Psoas muscle (tissue), 8 donors: ENCODE data around the gene C10orf62. TPM values are rescaled to one million over a fixed set of nuclear protein-coding genes. Genes with fewer than 3 reads are reported as not detected.
"Not testable (repeated sequence)": the region's sequence is repeated elsewhere in the genome, so short reads cannot be mapped to it uniquely, and the experiment has no call there.

Experiments used
- ATAC-seq, 4 donors: fragments of 200-7000 bp; cut with Tn5 transposase; one replicate each; pipeline ENCODE4 v1.9.1; 2020; ENCODE audit warnings: moderate library complexity in 3 of 4, mild to moderate bottlenecking in 2 of 4
- DNase-seq, 2 donors: peaks; one replicate each; pipeline ENCODE4 v3.0.0-alpha.2; 2020
- H3K27ac ChIP-seq: fragments of 200-600 bp; one replicate; pipeline ENCODE4 v1.8.0; 2022
- H3K27me3 ChIP-seq, 3 donors: fragments of 200-600 bp in 1 of 3; one replicate each; pipeline versions ENCODE4 v1.6.1 to v1.8.0; 2013 to 2022; ENCODE audit warnings: low read length in 2 of 3, mild to moderate bottlenecking in 2 of 3, moderate library complexity in 1 of 3; ENCODE audit not compliant: insufficient read depth in 3 of 3
- H3K36me3 ChIP-seq, 2 donors: fragments of 200-600 bp in 1 of 2; one replicate each; pipeline versions ENCODE4 v1.6.1 to v1.8.0; 2013 to 2022; ENCODE audit warnings: low read depth in 1 of 2, mild to moderate bottlenecking in 1 of 2, moderate library complexity in 1 of 2; ENCODE audit not compliant: insufficient read depth in 1 of 2
- H3K4me1 ChIP-seq: fragments of 200-600 bp; one replicate; pipeline ENCODE4 v1.8.0; 2022
- H3K4me3 ChIP-seq: fragments of 200-600 bp; one replicate; pipeline ENCODE4 v1.8.0; 2022; ENCODE audit warnings: mild to moderate bottlenecking
- H3K9me3 ChIP-seq: fragments of 200-600 bp; one replicate; pipeline ENCODE4 v1.8.0; 2022
- WGBS, 3 donors: extraction: QIAGEN DNeasy Blood & Tissue Kit; methylation state at CpG; one replicate each; pipeline versions ENCODE4 v1.1.6 to v1.1.7; 2013; 5-methylcytosine and 5-hydroxymethylcytosine counted together
- intact Hi-C, 2 donors: fragments of 100-400 bp; cut with DNase I; formaldehyde crosslinking; loops; one replicate each; pipeline versions ENCODE4 v1.11.0 to v1.14.2; 2022
- polyA plus RNA-seq, 3 donors: library from polyadenylated mRNA; stranded (reverse); fragments of 200-250 nt; gene quantifications; one replicate each; pipeline ENCODE4 v1.2.3, GENCODE V29; 2013
- total RNA-seq, 4 donors: library from RNA; stranded (reverse); fragmentation: NEBNext Ultra II Directional in 2 of 4; extraction: Animal tissue kit (Norgen Biotek cat#: 25700) in 2 of 4; gene quantifications; one replicate each; pipeline versions ENCODE4 v1.2.1 to v1.2.4, GENCODE V29; 2021 to 2023
- TF ChIP-seq, protein P1 (sequence below): fragments of 200-600 bp; IDR thresholded peaks from one replicate; pipeline ENCODE4 v1.8.0; 2022; ENCODE audit warnings: antibody characterized with exemption
- donor health status: healthy with polysubstance abuse.
- donor health status: DM: no; HTN: no; CAD: no; lungs with moderate emphysema.
- donor health status: Bipolar disorder and iron deficiency.
- donor health status: healthy.
- donor health status: DM: yes; HTN: yes; CAD: no.
- donor health status: DM: no; HTN: no; CAD: no.
- donor health status: DM: no; HTN: no; CAD: no.
- donor health status: DM: yes; HTN: yes; CAD: no.

The C10orf62 gene
- total and polyA plus RNA-seq, 7 donors, result 0.12 to 1.1 (median 0.56) TPM; not detected in 2

GRCh38 chr10:97549587-97550322 lies 39.8 kb upstream of the C10orf62 start:
- TF ChIP-seq, protein P1, sequence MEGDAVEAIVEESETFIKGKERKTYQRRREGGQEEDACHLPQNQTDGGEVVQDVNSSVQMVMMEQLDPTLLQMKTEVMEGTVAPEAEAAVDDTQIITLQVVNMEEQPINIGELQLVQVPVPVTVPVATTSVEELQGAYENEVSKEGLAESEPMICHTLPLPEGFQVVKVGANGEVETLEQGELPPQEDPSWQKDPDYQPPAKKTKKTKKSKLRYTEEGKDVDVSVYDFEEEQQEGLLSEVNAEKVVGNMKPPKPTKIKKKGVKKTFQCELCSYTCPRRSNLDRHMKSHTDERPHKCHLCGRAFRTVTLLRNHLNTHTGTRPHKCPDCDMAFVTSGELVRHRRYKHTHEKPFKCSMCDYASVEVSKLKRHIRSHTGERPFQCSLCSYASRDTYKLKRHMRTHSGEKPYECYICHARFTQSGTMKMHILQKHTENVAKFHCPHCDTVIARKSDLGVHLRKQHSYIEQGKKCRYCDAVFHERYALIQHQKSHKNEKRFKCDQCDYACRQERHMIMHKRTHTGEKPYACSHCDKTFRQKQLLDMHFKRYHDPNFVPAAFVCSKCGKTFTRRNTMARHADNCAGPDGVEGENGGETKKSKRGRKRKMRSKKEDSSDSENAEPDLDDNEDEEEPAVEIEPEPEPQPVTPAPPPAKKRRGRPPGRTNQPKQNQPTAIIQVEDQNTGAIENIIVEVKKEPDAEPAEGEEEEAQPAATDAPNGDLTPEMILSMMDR, result no peak
- Histone ChIP-seq H3K4me1 (peaks cover 60% of the 10 kb centered on the region), H3K27ac (peak overlapping the region; percentile 84), H3K36me3 (no peaks in the 10 kb centered on the region), H3K4me3 (no peak overlapping the region), H3K9me3 (no peaks in the 10 kb centered on the region), H3K27me3 (no peaks in the 10 kb centered on the region)
- WGBS, 3 donors, result 20 to 32% (median 26%) methylated on average over 13 of the region's 13 CpGs
- intact Hi-C loops, result loop anchor here (5.0 kb wide), 2 partner anchors 47 to 82 kb away; no protein-coding TSS in a partner anchor
- peak; percentile 14 to 61 for DNase-seq
- peak; percentile 23 to 87 (median 63) for ATAC-seq

- ATAC-seq (no peak), DNase-seq (peak in 1 of 2 donors; percentile 4)
- Histone ChIP-seq H3K4me3 (no peak overlapping the region), H3K27me3 (no peaks in the 10 kb centered on the region), H3K27ac (peak overlapping the region; percentile 84), H3K36me3 (no peaks in the 10 kb centered on the region), H3K4me1 (peaks cover 60% of the 10 kb centered on the region), H3K9me3 (no peaks in the 10 kb centered on the region)
- WGBS, 3 donors, result 61 to 74% (median 70%) methylated on average over 10 of the region's 10 CpGs
- intact Hi-C loops, result loop anchor here (5.0 kb wide), 2 partner anchors 48 to 83 kb away; no protein-coding TSS in a partner anchor
- TF ChIP-seq, protein P1, result no peak
These were observed 39.0 kb upstream of the C10orf62 start for GRCh38 chr10:97550336-97551149.

- Histone ChIP-seq H3K4me3 (no peak overlapping the region), H3K27me3 (no peaks in the 10 kb centered on the region), H3K4me1 (peaks cover 60% of the 10 kb centered on the region), H3K36me3 (no peaks in the 10 kb centered on the region), H3K9me3 (no peaks in the 10 kb centered on the region), H3K27ac (peak overlapping the region; percentile 84)
- TF ChIP-seq, protein P1, result no peak
- ATAC-seq (no peak), DNase-seq (peak in 1 of 2 donors; percentile 5)
- intact Hi-C loops, result loop anchor here (5.0 kb wide), 2 partner anchors 49 to 84 kb away; no protein-coding TSS in a partner anchor
- WGBS, 3 donors, result 85 to 96% (median 86%) methylated on average over 6 of the region's 6 CpGs
These were observed 38.2 kb upstream of the C10orf62 start for GRCh38 chr10:97551271-97551670.

GRCh38 chr10:97553575-97554031 lies 35.9 kb upstream of the C10orf62 start:
- Histone ChIP-seq H3K27me3 (no peaks in the 10 kb centered on the region), H3K4me1 (peaks cover 45% of the 10 kb centered on the region), H3K9me3 (no peaks in the 10 kb centered on the region), H3K27ac (no peak overlapping the region), H3K4me3 (no peak overlapping the region), H3K36me3 (no peaks in the 10 kb centered on the region)
- peak; percentile 73 to 93 (median 91) for ATAC-seq
- WGBS, 3 donors, result 18 to 24% (median 20%) methylated on average over 6 of the region's 6 CpGs
- intact Hi-C loops, result loop anchor here (1.0 to 5.0 kb wide), 3 partner anchors 51 to 90 kb away; no protein-coding TSS in a partner anchor
- TF ChIP-seq, protein P1, result peak; percentile 80
- DNase-seq, result peak; percentile 72 to 88

DNA sequence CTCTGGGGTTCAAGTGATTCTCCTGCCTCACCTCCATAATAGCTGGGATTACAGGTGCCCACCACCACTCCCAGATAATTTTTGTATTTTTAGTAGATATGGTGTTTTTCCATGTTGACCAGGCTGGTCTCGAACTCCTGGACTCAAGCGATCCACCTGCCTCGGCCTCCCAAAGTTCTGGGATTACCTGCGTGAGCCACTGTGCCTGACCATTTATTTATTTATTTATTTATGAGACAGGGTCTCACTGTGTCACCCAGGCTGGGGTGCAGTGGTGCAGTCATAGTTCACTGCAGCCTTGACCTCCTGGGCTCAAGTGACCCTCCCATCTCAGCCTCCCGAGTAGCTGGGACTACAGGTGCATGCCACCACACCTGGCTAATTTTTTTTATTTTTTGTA lies 35.2 kb upstream of the C10orf62 start:
- not testable (repeated sequence) for ATAC-seq, H3K9me3 ChIP-seq, H3K4me3 ChIP-seq, H3K36me3 ChIP-seq, H3K27me3 ChIP-seq, H3K27ac ChIP-seq
- DNase-seq, result peak in 1 of 2 donors; percentile 1
- H3K4me1 ChIP-seq, result peaks cover 39% of the 10 kb centered on the region
- WGBS, 3 donors, result 94 to 97% (median 95%) methylated on average over 5 of the region's 5 CpGs
- intact Hi-C loops, result loop anchor here (5.0 kb wide), 2 partner anchors 52 to 87 kb away; no protein-coding TSS in a partner anchor

DNA sequence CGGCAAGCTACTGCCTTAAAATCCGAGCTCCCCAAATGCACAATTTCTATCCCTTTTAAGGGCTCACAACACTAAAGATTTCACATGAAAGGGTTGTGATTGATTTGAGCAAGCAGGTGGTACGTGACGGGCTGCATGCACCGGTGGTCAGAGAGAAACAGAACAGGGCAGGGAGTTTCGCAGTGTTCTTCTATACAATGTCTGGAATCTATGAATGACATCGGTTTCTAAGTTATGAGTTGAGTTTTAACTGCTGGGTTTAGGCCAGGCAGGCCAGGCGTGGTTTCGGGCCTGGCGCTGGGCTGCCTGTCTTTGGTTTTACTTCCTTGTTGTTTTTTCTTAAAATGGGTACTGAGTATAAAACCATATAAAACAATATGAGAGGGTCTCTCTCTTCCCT lies 34.0 kb upstream of the C10orf62 start:
- peaks cover 36% of the 10 kb centered on the region for H3K4me1 ChIP-seq
- intact Hi-C loops, ATAC-seq, H3K36me3 ChIP-seq, H3K27ac ChIP-seq, H3K27me3 ChIP-seq, H3K9me3 ChIP-seq, H3K4me3 ChIP-seq: not testable (repeated sequence)
- peak in 1 of 2 donors; percentile 2 for DNase-seq
- WGBS, 3 donors, result 43 to 94% (median 80%) methylated on average over 7 to 10 of the region's 10 CpGs

- ATAC-seq (peak; percentile 87 to 97 (median 92)), DNase-seq (peak; percentile 76 to 92)
- intact Hi-C loops, H3K9me3 ChIP-seq, H3K36me3 ChIP-seq, H3K27me3 ChIP-seq: not testable (repeated sequence)
- H3K4me3 ChIP-seq, result peak overlapping the region; percentile 55
- peak overlapping the region; percentile 76 for H3K27ac ChIP-seq
- H3K4me1 ChIP-seq, result peaks cover 18% of the 10 kb centered on the region
- 16 to 23% (median 19%) methylated on average over 17 of the region's 17 CpGs for WGBS, 3 donors
These were observed 28.7 kb upstream of the C10orf62 start for GRCh38 chr10:97560731-97561381.
